NCI-H1092 treated with DMSO at 0.1 percent for 48 hours (cell line): ENCODE measurements around the gene ETV4.
"Not testable (repeated sequence)": the region's sequence is repeated elsewhere in the genome, so short reads cannot be mapped to it uniquely, and the experiment has no call there.

Source experiments
- DNase-seq: peaks from one replicate; lab custom pipeline; 2025; lab: John Stamatoyannopoulos, UW

Gene ETV4

GRCh38 chr17:43517161-43517560 is 29.0 kb downstream of the ETV4 start:
- DNase-seq = no peak

DNA sequence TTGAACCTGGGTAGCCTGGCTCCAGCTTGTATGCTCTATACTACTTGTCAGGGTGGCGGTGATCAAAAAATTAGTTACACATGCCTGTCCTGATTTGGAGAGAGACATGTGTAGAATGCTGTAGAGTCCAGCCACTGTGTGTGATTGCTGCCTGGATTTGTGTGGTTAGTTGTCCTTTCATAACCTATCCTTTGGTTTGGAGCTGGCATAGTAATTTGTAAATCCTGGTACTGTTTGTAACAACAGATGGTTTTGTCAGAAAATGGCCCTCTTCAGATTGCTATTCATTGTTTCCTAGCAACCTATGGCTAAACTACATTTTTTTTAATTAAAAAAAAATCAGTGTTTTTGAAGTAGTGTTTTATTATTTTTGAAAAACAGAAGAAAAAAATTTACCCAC is 30.5 kb downstream of the ETV4 start:
- peak; percentile 2 for DNase-seq

DNA sequence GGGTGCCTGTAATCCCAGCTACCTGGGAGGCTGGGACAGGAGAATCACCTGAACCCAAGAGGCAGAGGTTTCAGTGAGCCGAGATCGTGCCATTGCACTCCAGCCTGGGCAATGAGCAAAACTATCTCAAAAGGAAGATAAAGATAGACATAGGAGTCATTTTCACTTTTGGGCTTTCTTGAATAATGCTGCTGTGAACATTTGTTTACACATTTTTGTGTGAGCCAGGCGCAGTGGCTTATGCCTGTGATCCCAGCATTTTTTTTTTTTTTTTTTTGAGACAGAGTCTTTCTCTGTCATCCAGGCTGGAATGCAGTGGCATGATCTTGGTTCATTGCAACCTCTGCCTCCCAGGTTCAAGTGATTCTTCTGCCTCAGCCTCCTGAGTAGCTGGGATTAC is 34.9 kb downstream of the ETV4 start:
- not testable (repeated sequence) for DNase-seq

GRCh38 chr17:43509440-43509839 is 36.7 kb downstream of the ETV4 start:
- DNase-seq = not testable (repeated sequence)

GRCh38 chr17:43490621-43491020 is 55.5 kb downstream of the ETV4 start:
- DNase-seq = no peak

GRCh38 chr17:43483674-43484551 is 62.2 kb downstream of the ETV4 start, which contains the start of gene DHX8:
Gene DHX8, plus strand, starts transcription at chr17:43483975. Its CDS starts 63 bp downstream, at chr17:43484038.
- DNase-seq = peak; percentile 99

- DNase-seq = no peak
Measured at GRCh38 chr17:43482103-43483012, 63.8 kb downstream of the ETV4 start.

GRCh38 chr17:43479948-43480347 is 66.2 kb downstream of the ETV4 start:
- DNase-seq = no peak
